ENCODE results near the gene CLASP1.

CLASP1 gene

GRCh38 chr2:121415727-121416126 lies 233.5 kb downstream of the CLASP1 start:
- DNase-seq (ENCODE audit: low read depth) = no peak
- no peak overlapping the region for H3K4me3 ChIP-seq (ENCODE audit: control insufficient read depth, low read depth, low read length)
- TF ChIP-seq CTCF (conservative IDR thresholded peaks at IDR 0.05; ENCODE audit: control insufficient read depth, insufficient read depth, low read depth, low read length) = no peak

DNA sequence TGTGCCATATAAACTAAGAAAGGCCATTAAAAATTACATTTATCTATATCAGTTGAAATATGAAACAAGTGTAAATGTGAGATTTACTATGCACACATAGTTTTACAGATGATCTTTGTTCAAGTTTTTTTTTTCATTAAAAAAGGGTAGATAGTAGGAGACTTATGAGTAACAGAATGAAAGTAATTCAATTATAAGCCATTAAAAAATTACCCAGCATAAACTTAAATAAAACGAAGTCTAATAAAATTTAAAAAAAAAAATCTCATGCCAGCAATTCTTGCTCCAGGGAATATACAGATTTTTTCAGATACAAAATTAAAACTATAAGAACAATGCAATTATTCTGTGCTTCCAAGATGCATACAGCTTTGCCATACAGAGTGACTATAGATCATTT lies 236.9 kb downstream of the CLASP1 start:
- TF ChIP-seq CTCF (conservative IDR thresholded peaks at IDR 0.05; ENCODE audit: control insufficient read depth, insufficient read depth, low read depth, low read length) = no peak
- no peak overlapping the region for H3K4me3 ChIP-seq (ENCODE audit: control insufficient read depth, low read depth, low read length)
- no peak for DNase-seq (ENCODE audit: low read depth)

- H3K4me3 ChIP-seq (ENCODE audit: control insufficient read depth, low read depth, low read length) = no peak overlapping the region
- TF ChIP-seq CTCF (conservative IDR thresholded peaks at IDR 0.05; ENCODE audit: control insufficient read depth, insufficient read depth, low read depth, low read length) = no peak
- DNase-seq (ENCODE audit: low read depth) = no peak
These were observed 239.3 kb downstream of the CLASP1 start for GRCh38 chr2:121409966-121410365.

GRCh38 chr2:121409388-121409787 lies 239.9 kb downstream of the CLASP1 start:
- TF ChIP-seq CTCF (conservative IDR thresholded peaks at IDR 0.05; ENCODE audit: control insufficient read depth, insufficient read depth, low read depth, low read length) = no peak
- no peak overlapping the region for H3K4me3 ChIP-seq (ENCODE audit: control insufficient read depth, low read depth, low read length)
- DNase-seq (ENCODE audit: low read depth) = no peak

DNA sequence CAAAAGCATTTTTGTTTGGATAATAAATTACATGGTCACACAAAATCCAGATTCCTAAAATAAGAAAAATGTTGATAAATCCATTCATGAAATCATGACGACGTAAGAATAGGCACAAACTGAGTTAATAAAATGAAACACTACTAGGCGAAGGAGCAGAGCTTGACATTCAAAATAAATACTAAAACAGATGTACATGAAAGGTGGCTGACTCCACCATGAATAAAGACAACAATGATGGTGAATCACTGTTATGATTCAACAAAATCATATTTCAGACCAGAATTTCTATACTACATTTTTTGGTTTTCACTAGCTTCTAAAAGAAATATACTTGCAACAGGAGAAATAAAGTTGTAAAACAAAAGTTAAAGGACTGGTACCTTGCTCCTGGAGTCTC lies 240.6 kb downstream of the CLASP1 start:
- peak; percentile 59 for DNase-seq (ENCODE audit: low read depth)
- TF ChIP-seq CTCF (conservative IDR thresholded peaks at IDR 0.05; ENCODE audit: control insufficient read depth, insufficient read depth, low read depth, low read length) = no peak
- H3K4me3 ChIP-seq (ENCODE audit: control insufficient read depth, low read depth, low read length) = no peak overlapping the region

GRCh38 chr2:121405233-121405632 lies 244.0 kb downstream of the CLASP1 start:
- H3K4me3 ChIP-seq (ENCODE audit: control insufficient read depth, low read depth, low read length) = no peak overlapping the region
- TF ChIP-seq CTCF (conservative IDR thresholded peaks at IDR 0.05; ENCODE audit: control insufficient read depth, insufficient read depth, low read depth, low read length) = no peak
- DNase-seq (ENCODE audit: low read depth) = no peak

GRCh38 chr2:121400201-121400600 lies 249.1 kb downstream of the CLASP1 start:
- TF ChIP-seq CTCF (conservative IDR thresholded peaks at IDR 0.05; ENCODE audit: control insufficient read depth, insufficient read depth, low read depth, low read length) = no peak
- DNase-seq (ENCODE audit: low read depth) = peak; percentile 43
- H3K4me3 ChIP-seq (ENCODE audit: control insufficient read depth, low read depth, low read length) = no peak overlapping the region

Measured in fibroblast of mammary gland (primary cell).